Measurements from ENCODE around the gene S100A6.

The S100A6 gene

GRCh38 chr1:153545067-153546055 is 9.6 kb upstream of the S100A6 start, which contains the start of gene S100A4:
Gene S100A4, minus strand, starts transcription at chr1:153545806. Its CDS starts 1,012 bp downstream, at chr1:153544794.
- peak; percentile 85 for DNase-seq (ENCODE audit: low read depth)

- DNase-seq (ENCODE audit: low read depth) = no peak
These were observed 8.8 kb upstream of the S100A6 start for GRCh38 chr1:153544453-153545066.

GRCh38 chr1:153543736-153544135 is 7.9 kb upstream of the S100A6 start:
- DNase-seq (ENCODE audit: low read depth) = no peak

GRCh38 chr1:153542956-153543711 is 7.3 kb upstream of the S100A6 start:
- no peak for DNase-seq (ENCODE audit: low read depth)

GRCh38 chr1:153541641-153542590 is 6.1 kb upstream of the S100A6 start:
- DNase-seq (ENCODE audit: low read depth) = no peak

GRCh38 chr1:153540394-153541361 is 4.9 kb upstream of the S100A6 start, which contains the start of gene S100A5:
Gene S100A5, minus strand, starts transcription at chr1:153540934. Its CDS starts 743 bp downstream, at chr1:153540191.
- DNase-seq (ENCODE audit: low read depth) = peak; percentile 46

- no peak for DNase-seq (ENCODE audit: low read depth)
These were observed 3.8 kb upstream of the S100A6 start for GRCh38 chr1:153539395-153540093.

GRCh38 chr1:153538315-153538821 is 2.6 kb upstream of the S100A6 start:
- no peak for DNase-seq (ENCODE audit: low read depth)

- no peak for DNase-seq (ENCODE audit: low read depth)
These were observed 1.6 kb upstream of the S100A6 start for GRCh38 chr1:153537376-153537730.

- no peak for DNase-seq (ENCODE audit: low read depth)
These were observed 1.0 kb upstream of the S100A6 start for GRCh38 chr1:153536671-153537375.

- peak; percentile 75 for DNase-seq (ENCODE audit: low read depth)
These were observed 350 bp upstream of the S100A6 start for GRCh38 chr1:153536012-153536670.

GRCh38 chr1:153534925-153535241 is 908 bp downstream of the S100A6 start:
- DNase-seq (ENCODE audit: low read depth) = no peak

GRCh38 chr1:153534226-153534924 is 1.4 kb downstream of the S100A6 start:
- DNase-seq (ENCODE audit: low read depth) = no peak

GRCh38 chr1:153533689-153534201 is 2.0 kb downstream of the S100A6 start:
- no peak for DNase-seq (ENCODE audit: low read depth)

- peak; percentile 76 for DNase-seq (ENCODE audit: low read depth)
These were observed 2.8 kb downstream of the S100A6 start for GRCh38 chr1:153532769-153533599.

GRCh38 chr1:153532181-153532580 is 3.6 kb downstream of the S100A6 start:
- no peak for DNase-seq (ENCODE audit: low read depth)

Measured in activated T-cell treated with anti-CD3 and anti-CD28 coated beads for 1 hour (primary cell).